Transverse colon (tissue), 4 donors: Measurements from ENCODE around the gene HSD17B3. TPM values are rescaled to one million over a fixed set of nuclear protein-coding genes. Genes with fewer than 3 reads are reported as not detected.

Experiments
- DNase-seq: peaks from one replicate; pipeline ENCODE4 v3.0.0-alpha.2; 2019
- H3K27ac ChIP-seq, 4 donors: fragments of 200-600 bp; sonication (generic); 2 replicates each; pipeline ENCODE4 v1.5.1; 2016 to 2018; ENCODE audit warnings: inconsistent platforms in 4 of 4
- H3K27me3 ChIP-seq: fragments of 200-600 bp; sonication (generic); 2 replicates; pipeline ENCODE4 v1.5.1; 2017; ENCODE audit warnings: inconsistent platforms
- H3K36me3 ChIP-seq, 4 donors: fragments of 200-600 bp; sonication (generic); 2 replicates each; pipeline ENCODE4 v1.5.1; 2017 to 2019; ENCODE audit warnings: inconsistent platforms in 4 of 4
- H3K4me1 ChIP-seq, 4 donors: fragments of 200-600 bp; sonication (generic); 2 replicates each; pipeline ENCODE4 v1.5.1; 2017 to 2020; ENCODE audit warnings: inconsistent platforms in 4 of 4
- H3K4me3 ChIP-seq, 4 donors: fragments of 200-600 bp; sonication (generic); 1 replicate in 1 of 4; 2 replicates in 3 of 4; pipeline versions ENCODE4 v1.5.1 to v1.6.1; 2017 to 2019; ENCODE audit warnings: inconsistent platforms in 4 of 4
- H3K9me3 ChIP-seq, 2 donors: fragments of 200-600 bp; sonication (generic); 2 replicates each; pipeline ENCODE4 v1.5.1; 2017 to 2019; ENCODE audit warnings: inconsistent platforms in 2 of 2
- EP300 ChIP-seq: sonication (generic); formaldehyde crosslinking; IDR thresholded peaks from one replicate; pipeline ENCODE4 v1.6.1; 2017; ENCODE audit warnings: antibody characterized with exemption, low read depth
- POLR2A ChIP-seq: fragments of 450-650 bp; IDR thresholded peaks from one replicate; pipeline ENCODE4 v1.6.1; 2016; ENCODE audit warnings: antibody characterized with exemption, mild to moderate bottlenecking, moderate library complexity
- POLR2AphosphoS5 ChIP-seq, 3 donors: sonication (generic); formaldehyde crosslinking; IDR thresholded peaks; one replicate each; pipeline ENCODE4 v1.6.1; 2016; ENCODE audit warnings: antibody characterized with exemption in 3 of 3
- WGBS, 2 donors: methylation state at CpG; one replicate each; pipeline ENCODE4 v1.1.5; 2018; ENCODE audit warnings: low coverage in 1 of 2; 5-methylcytosine and 5-hydroxymethylcytosine counted together
- in situ Hi-C, 4 donors: fragments of 200-750 bp; cut with MboI; loops; one replicate each; pipeline versions ENCODE4 v1.15.0 to v1.15.1; 2017; ENCODE audit warnings: low sequenced_read_pairs in 3 of 4, low pct_ligation_motif_present in 1 of 4, low pct_unique_long_range_greater_than_20kb in 1 of 4
- intact Hi-C: fragments of 100-400 bp; cut with DNase I; formaldehyde crosslinking; loops from one replicate; pipeline ENCODE4 v1.15.1; 2023; ENCODE audit warnings: low total_unique reads
- small RNA-seq, 4 donors: library from RNA; depleted of rRNA; stranded (forward); fragments of <200 nt; gene quantifications; one replicate each; pipeline ENCODE3, GENCODE V24; 2016
- total RNA-seq, 4 donors: library from RNA; depleted of rRNA; stranded (reverse); fragments of >200 nt; gene quantifications; one replicate each; pipeline ENCODE4 v1.1.0, GENCODE V29; 2016
- TF ChIP-seq, protein P1 (sequence below), 5 experiments: fragments of 200-600 bp in 3 of 5; fragments of 450-650 bp in 2 of 5; sonication (generic) in 3 of 5; IDR thresholded peaks; 1 replicate in 2 of 5; 2 replicates in 3 of 5; pipeline ENCODE4 v1.5.1; 2016 to 2017; ENCODE audit warnings: antibody characterized with exemption in 5 of 5, inconsistent platforms in 3 of 5, mild to moderate bottlenecking in 2 of 5, moderate library complexity in 1 of 5

Gene HSD17B3
- total RNA-seq, 4 donors from 2014 or later: 6.0 TPM; not detected in 3

DNA sequence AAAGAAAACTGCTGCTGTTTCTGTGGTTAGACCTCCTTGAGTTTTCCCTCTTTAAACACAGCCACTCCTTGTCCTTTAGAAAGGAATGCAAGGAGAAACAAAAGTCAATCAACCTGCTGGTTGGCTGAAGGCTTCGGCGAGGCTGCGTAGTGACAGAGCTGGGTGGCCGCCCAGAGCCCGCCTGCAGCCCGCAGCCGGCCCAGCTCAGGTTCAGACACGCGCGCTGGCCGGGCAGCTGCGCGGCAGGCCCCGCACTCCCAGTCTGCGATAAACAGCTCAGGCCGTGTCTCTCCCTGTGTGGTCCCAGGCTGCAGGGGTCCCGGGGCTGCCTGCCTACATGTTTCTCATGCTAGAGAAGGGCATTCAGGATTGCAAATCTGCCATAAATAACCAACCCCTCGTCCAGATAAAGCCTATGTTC is 115.4 kb downstream of the HSD17B3 start:
- Histone ChIP-seq H3K36me3 (no peaks in the 10 kb centered on the region), H3K4me3 (peak overlapping the region in 2 of 4 donors; percentile 20 to 22), H3K4me1 (peaks cover 3 to 21% (median 19%) of the 10 kb centered on the region in 4 donors), H3K27ac (peak overlapping the region; percentile 75 to 90 (median 86)), H3K27me3 (no peaks in the 10 kb centered on the region), H3K9me3 (peaks cover 0 to 6% of the 10 kb centered on the region in 2 donors)
- WGBS, 2 donors: 0 to 20% methylated on average over 1 to 14 of the region's 18 CpGs
- in situ Hi-C loops: no loop called here
- DNase-seq: peak; percentile 75
- TF ChIP-seq POLR2A (peak; percentile 81), EP300 (no peak), POLR2AphosphoS5 (IDR thresholded peaks at IDR 0.05) (peak in 2 of 3 donors; percentile 50 to 65)
- TF ChIP-seq, protein P1, sequence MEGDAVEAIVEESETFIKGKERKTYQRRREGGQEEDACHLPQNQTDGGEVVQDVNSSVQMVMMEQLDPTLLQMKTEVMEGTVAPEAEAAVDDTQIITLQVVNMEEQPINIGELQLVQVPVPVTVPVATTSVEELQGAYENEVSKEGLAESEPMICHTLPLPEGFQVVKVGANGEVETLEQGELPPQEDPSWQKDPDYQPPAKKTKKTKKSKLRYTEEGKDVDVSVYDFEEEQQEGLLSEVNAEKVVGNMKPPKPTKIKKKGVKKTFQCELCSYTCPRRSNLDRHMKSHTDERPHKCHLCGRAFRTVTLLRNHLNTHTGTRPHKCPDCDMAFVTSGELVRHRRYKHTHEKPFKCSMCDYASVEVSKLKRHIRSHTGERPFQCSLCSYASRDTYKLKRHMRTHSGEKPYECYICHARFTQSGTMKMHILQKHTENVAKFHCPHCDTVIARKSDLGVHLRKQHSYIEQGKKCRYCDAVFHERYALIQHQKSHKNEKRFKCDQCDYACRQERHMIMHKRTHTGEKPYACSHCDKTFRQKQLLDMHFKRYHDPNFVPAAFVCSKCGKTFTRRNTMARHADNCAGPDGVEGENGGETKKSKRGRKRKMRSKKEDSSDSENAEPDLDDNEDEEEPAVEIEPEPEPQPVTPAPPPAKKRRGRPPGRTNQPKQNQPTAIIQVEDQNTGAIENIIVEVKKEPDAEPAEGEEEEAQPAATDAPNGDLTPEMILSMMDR (IDR thresholded peaks at IDR 0.05): no peak
- intact Hi-C loops: no loop called here

DNA sequence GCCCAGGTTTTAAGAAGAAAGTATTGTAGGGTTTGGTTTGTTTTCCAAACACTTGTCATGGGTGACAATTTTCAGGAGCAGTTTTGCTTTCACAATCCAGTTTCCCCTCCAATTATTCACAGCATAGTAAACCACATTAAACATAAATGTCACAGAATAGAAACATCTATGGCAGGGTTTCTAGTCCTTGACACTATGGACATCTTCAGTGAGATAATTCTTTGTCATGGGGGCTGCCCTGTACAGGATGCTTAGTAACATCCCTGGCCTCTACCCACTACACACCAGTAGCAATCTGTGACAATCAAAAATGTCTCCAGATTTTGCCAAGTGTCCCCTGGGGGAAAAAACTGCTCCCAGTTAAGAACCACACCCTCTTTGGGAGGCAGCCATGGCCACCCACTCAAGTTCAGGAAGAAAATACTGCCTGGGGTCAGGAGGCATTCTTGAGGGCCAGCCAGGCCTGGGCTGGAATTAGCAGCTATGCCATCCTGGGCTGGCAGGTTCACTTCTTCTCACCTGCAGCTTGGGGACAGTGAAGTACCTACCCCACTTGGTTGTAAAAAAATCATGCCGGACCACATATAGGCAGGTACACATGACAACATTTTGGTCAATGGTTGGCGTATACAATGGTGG is 116.3 kb downstream of the HSD17B3 start:
- no peaks in the 10 kb centered on the region for H3K27me3 ChIP-seq
- H3K4me3 ChIP-seq: no peak overlapping the region
- peak overlapping the region; percentile 75 to 90 (median 86) for H3K27ac ChIP-seq
- H3K36me3 ChIP-seq: no peaks in the 10 kb centered on the region
- in situ Hi-C loops (no loop called here), intact Hi-C loops (no loop called here)
- TF ChIP-seq EP300: no peak
- TF ChIP-seq, protein P1 (IDR thresholded peaks at IDR 0.05): no peak
- no peak for TF ChIP-seq POLR2AphosphoS5 (IDR thresholded peaks at IDR 0.05)
- no peak for TF ChIP-seq POLR2A
- peaks cover 0 to 6% of the 10 kb centered on the region in 2 donors for H3K9me3 ChIP-seq
- DNase-seq: no peak
- peaks cover 3 to 21% (median 19%) of the 10 kb centered on the region in 4 donors for H3K4me1 ChIP-seq
- 65% methylated on average over 2 of the region's 2 CpGs; no CpG with 5 or more reads in 1 of the 2 donors for WGBS, 2 donors

Small RNAs within 50 kb of the gene (small RNA-seq; reads per million reads assigned to genes)
- 0 reads per million in 4 donors for gene RNU6-1160P

Other genes with a start within 250 kb of the HSD17B3 start
- gene SLC35D2, start 81.5 kb upstream of the HSD17B3 start, total RNA-seq: 10 to 100 TPM; 35.4 to 91.3 (median 72.7) TPM
- 1 to 10 TPM in 3 of 4 donors, not detected in 1; 1.2 to 2.1 (median 1.4) TPM for gene ZNF367, start 116.2 kb upstream of the HSD17B3 start, total RNA-seq
- 10 to 100 TPM in 1 of 4 donors, 1 to 10 TPM in 3; 1.9 to 11.3 (median 5.0) TPM for gene HABP4, start 148.0 kb upstream of the HSD17B3 start, total RNA-seq